Mucosa of descending colon (tissue), 3 donors: ENCODE data around the gene SPRR2F. TPM values are rescaled to one million over a fixed set of nuclear protein-coding genes. Genes with fewer than 3 reads are reported as not detected.
"Not testable (repeated sequence)": the region's sequence is repeated elsewhere in the genome, so short reads cannot be mapped to it uniquely, and the experiment has no call there.

ENCODE experiments used
- ATAC-seq: fragments of 200-7000 bp; cut with Tn5 transposase; one replicate; pipeline ENCODE4 v1.9.1; 2020; ENCODE audit warnings: mild to moderate bottlenecking, moderate library complexity
- DNase-seq, 3 donors: peaks; one replicate each; pipeline ENCODE4 v3.0.0-alpha.2; 2020
- H3K36me3 ChIP-seq: fragments of 200-600 bp; one replicate; pipeline ENCODE4 v1.8.0; 2021; ENCODE audit warnings: low read depth, mild to moderate bottlenecking
- H3K4me1 ChIP-seq: fragments of 200-600 bp; one replicate; pipeline ENCODE4 v1.8.0; 2021; ENCODE audit warnings: low read depth, mild to moderate bottlenecking
- H3K4me3 ChIP-seq: fragments of 200-600 bp; one replicate; pipeline ENCODE4 v1.8.0; 2021; ENCODE audit warnings: mild to moderate bottlenecking
- H3K9me3 ChIP-seq: fragments of 200-600 bp; one replicate; pipeline ENCODE4 v1.8.0; 2021; ENCODE audit warnings: mild to moderate bottlenecking
- intact Hi-C, 2 donors: fragments of 100-400 bp; cut with DNase I in 1 of 2; cut with micrococcal nuclease in 1 of 2; formaldehyde crosslinking; loops; one replicate each; pipeline versions ENCODE4 v1.11.0 to v1.11.1; 2022; cut with DNase I, micrococcal nuclease
- total RNA-seq, 3 donors: library from RNA; stranded (reverse); fragmentation: NEBNext Ultra II Directional in 2 of 3; extraction: Animal tissue kit (Norgen Biotek cat#: 25700) in 2 of 3; gene quantifications; one replicate each; pipeline versions ENCODE4 v1.2.1 to v1.2.4, GENCODE V29; 2021 to 2023
- TF ChIP-seq, protein P1 (sequence below): fragments of 200-600 bp; IDR thresholded peaks from one replicate; pipeline ENCODE4 v1.8.0; 2022; ENCODE audit warnings: antibody characterized with exemption, mild to moderate bottlenecking
- donor health status: DM: no; HTN: no; CAD: no; lungs with moderate emphysema.
- donor health status: DM: no; HTN: no; CAD: no.
- donor health status: DM: no; HTN: yes; CAD: no.

The SPRR2F gene
- total RNA-seq, 3 donors from 2014 or later = not detected

DNA sequence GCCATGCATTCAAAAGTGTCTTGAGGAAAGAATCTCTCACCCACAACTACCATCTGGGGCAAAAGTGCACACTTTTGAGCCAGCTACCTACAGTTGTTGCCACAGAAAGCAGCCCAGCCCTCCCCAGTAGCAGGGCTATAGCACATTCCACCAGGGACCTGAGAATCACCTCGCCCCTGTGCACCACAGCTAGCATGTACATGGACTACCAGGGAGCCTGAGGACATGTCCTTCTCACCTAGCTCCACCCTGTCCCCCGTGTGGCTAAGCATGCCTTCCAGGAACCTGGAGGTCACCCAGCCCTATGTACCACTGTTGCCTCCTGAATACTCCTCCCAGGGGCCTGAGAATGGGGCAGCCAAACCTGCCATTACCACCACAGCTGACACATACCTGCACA, 20.4 kb upstream of the SPRR2F start:
- H3K9me3 ChIP-seq = no peaks in the 10 kb centered on the region
- no peaks in the 10 kb centered on the region for H3K36me3 ChIP-seq
- TF ChIP-seq, protein P1, sequence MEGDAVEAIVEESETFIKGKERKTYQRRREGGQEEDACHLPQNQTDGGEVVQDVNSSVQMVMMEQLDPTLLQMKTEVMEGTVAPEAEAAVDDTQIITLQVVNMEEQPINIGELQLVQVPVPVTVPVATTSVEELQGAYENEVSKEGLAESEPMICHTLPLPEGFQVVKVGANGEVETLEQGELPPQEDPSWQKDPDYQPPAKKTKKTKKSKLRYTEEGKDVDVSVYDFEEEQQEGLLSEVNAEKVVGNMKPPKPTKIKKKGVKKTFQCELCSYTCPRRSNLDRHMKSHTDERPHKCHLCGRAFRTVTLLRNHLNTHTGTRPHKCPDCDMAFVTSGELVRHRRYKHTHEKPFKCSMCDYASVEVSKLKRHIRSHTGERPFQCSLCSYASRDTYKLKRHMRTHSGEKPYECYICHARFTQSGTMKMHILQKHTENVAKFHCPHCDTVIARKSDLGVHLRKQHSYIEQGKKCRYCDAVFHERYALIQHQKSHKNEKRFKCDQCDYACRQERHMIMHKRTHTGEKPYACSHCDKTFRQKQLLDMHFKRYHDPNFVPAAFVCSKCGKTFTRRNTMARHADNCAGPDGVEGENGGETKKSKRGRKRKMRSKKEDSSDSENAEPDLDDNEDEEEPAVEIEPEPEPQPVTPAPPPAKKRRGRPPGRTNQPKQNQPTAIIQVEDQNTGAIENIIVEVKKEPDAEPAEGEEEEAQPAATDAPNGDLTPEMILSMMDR = no peak
- DNase-seq = no peak
- no peak for ATAC-seq
- intact Hi-C loops = no loop called here
- no peaks in the 10 kb centered on the region for H3K4me1 ChIP-seq
- H3K4me3 ChIP-seq = no peak overlapping the region

DNA sequence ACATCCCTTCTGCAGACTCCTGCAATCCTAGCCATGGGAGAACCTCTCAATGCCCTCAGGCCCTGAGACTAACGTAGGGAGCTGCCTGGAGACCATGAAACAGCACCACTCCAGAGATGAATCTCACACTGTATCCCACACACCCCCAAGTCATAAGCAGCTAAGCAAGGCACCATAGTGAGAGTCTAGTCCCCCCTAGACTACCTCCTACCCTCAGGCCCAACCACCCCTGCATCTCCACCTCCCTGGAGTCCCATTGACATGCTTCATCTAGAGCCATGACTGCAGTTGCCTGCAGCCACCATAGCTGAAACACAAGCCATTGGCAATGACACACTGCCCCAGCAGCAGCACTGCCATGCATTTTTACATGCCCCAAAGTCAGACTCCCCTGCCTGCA, 20.0 kb upstream of the SPRR2F start:
- H3K36me3 ChIP-seq = no peaks in the 10 kb centered on the region

DNA sequence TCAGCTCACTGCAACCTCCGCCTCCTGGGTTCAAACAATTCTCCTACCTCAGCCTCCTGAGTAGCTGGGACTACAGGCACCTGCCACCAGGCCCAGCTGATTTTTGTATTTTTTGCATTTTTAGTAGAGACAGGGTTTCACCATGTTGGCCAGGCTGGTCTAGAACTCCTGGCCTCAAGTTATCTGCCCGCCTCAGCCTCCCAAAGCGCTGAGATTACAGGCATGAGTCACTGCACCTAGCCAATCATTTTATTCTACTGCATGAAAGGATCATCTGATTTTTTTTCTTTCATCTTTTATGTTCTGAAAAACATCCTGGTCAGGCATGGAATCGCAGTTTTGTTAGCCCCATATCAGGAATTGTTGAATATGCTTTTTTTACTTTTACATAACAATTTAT, 15.4 kb upstream of the SPRR2F start:
- H3K4me1 ChIP-seq, ATAC-seq, H3K36me3 ChIP-seq, DNase-seq, intact Hi-C loops, H3K9me3 ChIP-seq, H3K4me3 ChIP-seq: not testable (repeated sequence)

More for the DNA sequence above, 20.0 kb upstream of the SPRR2F start:
- H3K4me1 ChIP-seq = no peaks in the 10 kb centered on the region
- TF ChIP-seq, protein P1 = no peak
- no peak for ATAC-seq
- DNase-seq = no peak
- no peaks in the 10 kb centered on the region for H3K9me3 ChIP-seq
- no peak overlapping the region for H3K4me3 ChIP-seq
- intact Hi-C loops = no loop called here

DNA sequence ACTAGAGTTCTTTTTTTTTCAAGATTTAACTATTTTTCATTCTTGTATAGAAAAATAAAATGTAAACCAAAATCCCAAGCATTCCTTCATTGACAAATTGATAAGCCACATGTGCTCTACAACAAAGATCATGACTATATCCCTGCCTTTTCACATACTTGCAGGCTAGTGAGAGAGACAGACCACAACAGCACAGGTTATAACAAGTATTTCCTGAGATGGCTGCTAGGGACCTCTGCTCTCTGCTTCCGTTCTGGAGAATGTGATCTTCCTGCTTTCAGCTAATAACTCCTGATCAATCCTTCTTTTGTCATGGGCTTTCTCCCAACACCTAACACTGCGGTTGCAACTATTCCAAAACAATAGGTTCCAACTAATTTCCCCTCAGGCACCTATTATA, 14.0 kb upstream of the SPRR2F start:
- ATAC-seq (no peak), DNase-seq (no peak)
- TF ChIP-seq, protein P1 = no peak
- Histone ChIP-seq H3K4me3 (no peak overlapping the region), H3K36me3 (no peaks in the 10 kb centered on the region), H3K4me1 (no peaks in the 10 kb centered on the region), H3K9me3 (no peaks in the 10 kb centered on the region)
- intact Hi-C loops = no loop called here

DNA sequence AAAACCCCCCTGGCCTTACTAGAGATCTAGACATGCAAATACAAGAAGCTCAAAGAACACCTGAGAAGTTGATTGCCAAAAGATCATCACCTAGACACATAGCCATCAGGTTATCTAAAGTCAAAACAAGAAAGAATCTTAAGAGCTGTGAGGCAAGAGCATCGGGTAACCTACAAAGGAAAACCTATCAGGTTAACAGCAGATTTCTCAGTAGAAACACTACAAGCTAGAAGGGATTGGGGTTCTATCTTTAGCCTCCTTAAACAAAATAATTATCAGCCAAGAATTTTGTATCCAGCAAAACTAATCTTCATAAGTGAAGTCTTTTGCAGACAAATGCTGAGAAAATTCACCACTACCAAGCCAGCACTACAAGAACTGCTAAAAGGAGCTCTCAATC, 12.2 kb upstream of the SPRR2F start:
- intact Hi-C loops = no loop called here
- no peaks in the 10 kb centered on the region for H3K9me3 ChIP-seq
- no peak for DNase-seq
- H3K4me3 ChIP-seq = no peak overlapping the region
- no peaks in the 10 kb centered on the region for H3K4me1 ChIP-seq
- no peaks in the 10 kb centered on the region for H3K36me3 ChIP-seq
- TF ChIP-seq, protein P1 = no peak
- ATAC-seq = no peak

DNA sequence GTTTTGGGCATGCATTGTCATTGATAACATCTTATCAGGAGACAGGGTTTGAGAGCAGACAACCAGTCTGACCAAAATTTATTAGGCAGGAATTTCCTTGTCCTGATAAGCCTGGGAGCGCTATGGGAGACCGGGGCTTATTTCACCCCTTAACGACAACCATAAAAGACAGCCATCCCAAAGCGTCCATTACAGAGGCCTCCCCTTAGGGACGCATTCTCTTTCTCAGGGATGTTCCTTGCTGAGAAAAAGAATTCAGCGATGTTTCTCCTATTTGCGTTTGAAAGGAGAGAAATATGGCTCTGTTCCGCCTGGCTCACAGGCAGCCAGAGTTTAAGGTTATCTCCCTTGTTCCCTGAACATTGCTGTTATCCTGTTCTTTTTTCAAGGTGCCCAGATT, 10.5 kb upstream of the SPRR2F start:
- H3K4me1 ChIP-seq, H3K36me3 ChIP-seq, H3K4me3 ChIP-seq, DNase-seq, ATAC-seq, intact Hi-C loops, H3K9me3 ChIP-seq: not testable (repeated sequence)

DNA sequence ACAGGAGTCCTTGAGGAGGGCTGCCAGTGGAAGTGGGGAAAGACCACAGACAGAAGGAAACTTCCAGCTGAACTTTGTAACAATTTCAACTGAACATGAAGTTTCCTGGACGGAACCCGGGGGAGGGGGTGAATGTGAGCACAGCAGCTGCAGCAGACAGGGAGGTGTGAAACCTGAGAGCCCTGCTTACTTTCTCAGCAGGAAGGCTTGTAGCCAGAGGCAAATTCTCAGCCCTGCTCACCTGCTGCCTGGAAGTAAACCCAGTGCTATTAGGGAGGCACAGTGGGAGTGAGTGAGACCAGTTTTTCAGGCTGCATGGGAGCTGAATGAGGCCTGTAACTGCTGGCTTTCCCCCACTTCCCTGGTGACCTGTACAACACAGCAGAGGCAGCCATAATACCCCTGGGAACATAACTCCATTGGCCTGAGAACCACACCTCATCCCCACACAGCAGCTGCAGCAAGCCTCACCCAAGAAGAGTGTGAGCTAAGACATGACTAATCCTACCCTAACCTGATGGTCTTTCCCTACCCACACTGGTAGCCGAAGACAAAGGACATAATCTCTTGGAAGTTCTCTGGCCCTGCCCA, 9.6 kb upstream of the SPRR2F start:
- H3K4me3 ChIP-seq = no peak overlapping the region
- DNase-seq = no peak
- H3K36me3 ChIP-seq = no peaks in the 10 kb centered on the region
- intact Hi-C loops = no loop called here
- no peak for ATAC-seq
- H3K4me1 ChIP-seq = no peaks in the 10 kb centered on the region
- TF ChIP-seq, protein P1 = no peak
- H3K9me3 ChIP-seq = no peaks in the 10 kb centered on the region
